H9 (cell line): ENCODE measurements around the gene TRMT6. TPM values are rescaled to one million over a fixed set of nuclear protein-coding genes. Genes with fewer than 3 reads are reported as not detected.

ENCODE experiments used
- DNase-seq: peaks from one replicate; pipeline ENCODE4 v3.0.0-alpha.2; 2017
- H2AFZ ChIP-seq: one replicate; pipeline ENCODE4 v1.6.1; 2013; ENCODE audit warnings: mild to moderate bottlenecking, low read length, control low read depth, moderate library complexity
- H2AK5ac ChIP-seq: 2 replicates; pipeline ENCODE4 v1.6.1; 2013; ENCODE audit warnings: low read length, control low read depth, mixed read lengths; ENCODE audit not compliant: insufficient read length
- H2BK120ac ChIP-seq: one replicate; pipeline ENCODE4 v1.6.1; 2013; ENCODE audit warnings: low read depth, mild to moderate bottlenecking, low read length, control low read depth, inconsistent platforms; ENCODE audit not compliant: poor library complexity, severe bottlenecking
- H2BK12ac ChIP-seq: 2 replicates; pipeline ENCODE4 v1.6.1; 2013; ENCODE audit warnings: low read length, control low read depth, mixed read lengths, low read depth; ENCODE audit not compliant: insufficient read length
- H2BK15ac ChIP-seq: 2 replicates; pipeline ENCODE4 v1.6.1; 2013; ENCODE audit warnings: low read depth, low read length, control low read depth
- H2BK20ac ChIP-seq: one replicate; pipeline ENCODE4 v1.6.1; 2013; ENCODE audit warnings: low read depth, mild to moderate bottlenecking, low read length, control low read depth, inconsistent platforms; ENCODE audit not compliant: poor library complexity, severe bottlenecking
- H2BK5ac ChIP-seq: 2 replicates; pipeline ENCODE4 v1.6.1; 2013; ENCODE audit warnings: low read length, control low read depth, mixed read lengths; ENCODE audit not compliant: insufficient read length
- H3K14ac ChIP-seq: 2 replicates; pipeline ENCODE4 v1.6.1; 2013; ENCODE audit warnings: low read length, control low read depth; ENCODE audit not compliant: insufficient read depth
- H3K18ac ChIP-seq: 2 replicates; pipeline ENCODE4 v1.6.1; 2013; ENCODE audit warnings: low read depth, mild to moderate bottlenecking, mixed read lengths, low read length, control low read depth; ENCODE audit not compliant: insufficient read length
- H3K23ac ChIP-seq: 2 replicates; pipeline ENCODE4 v1.6.1; 2013; ENCODE audit warnings: low read length, control low read depth, mixed read lengths, low read depth; ENCODE audit not compliant: insufficient read length
- H3K23me2 ChIP-seq: 2 replicates; pipeline ENCODE4 v1.6.1; 2013; ENCODE audit warnings: low read depth, mild to moderate bottlenecking, mixed read lengths, low read length, control low read depth; ENCODE audit not compliant: insufficient read length, poor library complexity, severe bottlenecking
- H3K27ac ChIP-seq: 2 replicates; pipeline ENCODE4 v1.5.1; 2013; ENCODE audit warnings: low read length, control low read depth, mixed read lengths, low read depth; ENCODE audit not compliant: insufficient read length
- H3K27me3 ChIP-seq: 2 replicates; pipeline ENCODE4 v1.6.1; 2013; ENCODE audit warnings: low read length, control low read depth, inconsistent platforms; ENCODE audit not compliant: insufficient read depth
- H3K4ac ChIP-seq: 2 replicates; pipeline ENCODE4 v1.6.1; 2013; ENCODE audit warnings: low read depth, mild to moderate bottlenecking, control low read depth, inconsistent platforms, low read length, moderate library complexity
- H3K4me1 ChIP-seq: 2 replicates; pipeline ENCODE4 v1.6.1; 2013; ENCODE audit warnings: low read length, control low read depth, inconsistent platforms; ENCODE audit not compliant: insufficient read depth
- H3K4me2 ChIP-seq: 2 replicates; pipeline ENCODE4 v1.6.1; 2013; ENCODE audit warnings: low read length, control low read depth, mixed read lengths; ENCODE audit not compliant: insufficient read length, insufficient read depth
- H3K56ac ChIP-seq: 2 replicates; pipeline ENCODE4 v1.6.1; 2013; ENCODE audit warnings: low read depth, mild to moderate bottlenecking, mixed read lengths, low read length, control low read depth; ENCODE audit not compliant: insufficient read length
- H3K79me1 ChIP-seq: 2 replicates; pipeline ENCODE4 v1.6.1; 2013; ENCODE audit warnings: low read depth, mild to moderate bottlenecking, moderate library complexity, low read length, control low read depth, inconsistent platforms; ENCODE audit not compliant: insufficient read depth, poor library complexity, severe bottlenecking
- H3K79me2 ChIP-seq: 2 replicates; pipeline ENCODE4 v1.6.1; 2013; ENCODE audit warnings: low read length, control low read depth, inconsistent platforms; ENCODE audit not compliant: insufficient read depth
- H3K9ac ChIP-seq: 2 replicates; pipeline ENCODE4 v1.6.1; 2013; ENCODE audit warnings: low read length, control low read depth, mixed read lengths; ENCODE audit not compliant: insufficient read length; ENCODE audit errors: extremely low read depth
- H3K9me3 ChIP-seq: one replicate; pipeline ENCODE4 v1.6.1; 2013; ENCODE audit warnings: low read depth, low read length, inconsistent platforms; ENCODE audit not compliant: control insufficient read depth
- H3T11ph ChIP-seq: one replicate; pipeline ENCODE4 v1.6.1; 2013; ENCODE audit warnings: mild to moderate bottlenecking, low read length, control low read depth, inconsistent platforms
- H4K20me1 ChIP-seq: one replicate; pipeline ENCODE4 v1.6.1; 2013; ENCODE audit not compliant: control insufficient read depth, insufficient read length, insufficient read depth
- H4K5ac ChIP-seq: 2 replicates; pipeline ENCODE4 v1.6.1; 2013; ENCODE audit warnings: low read depth, mild to moderate bottlenecking, mixed read lengths, low read length, control low read depth; ENCODE audit not compliant: insufficient read length
- H4K8ac ChIP-seq: replicated peaks from 2 replicates; pipeline ENCODE4 v1.6.1; 2013; ENCODE audit warnings: low read length, control low read depth, mixed read lengths, low read depth; ENCODE audit not compliant: insufficient read length
- H4K91ac ChIP-seq: 2 replicates; pipeline ENCODE4 v1.6.1; 2013; ENCODE audit warnings: low read depth, mild to moderate bottlenecking, moderate library complexity, mixed read lengths, low read length, control low read depth; ENCODE audit not compliant: insufficient read length
- H3K27ac Mint-ChIP-seq, 3 experiments: 2 replicates in 2 of 3; 3 replicates in 1 of 3; pipeline ENCODE4 v1.8.0; 2020 to 2021; ENCODE audit warnings: mixed read lengths in 3 of 3, mild to moderate bottlenecking in 1 of 3, moderate library complexity in 1 of 3
- H3K27me3 Mint-ChIP-seq: 2 replicates; pipeline ENCODE4 v1.8.0; 2021; ENCODE audit warnings: low read depth, mild to moderate bottlenecking, moderate library complexity, mixed read lengths
- H3K36me3 Mint-ChIP-seq, 3 experiments: 2 replicates in 2 of 3; 3 replicates in 1 of 3; pipeline ENCODE4 v1.8.0; 2020 to 2021; ENCODE audit warnings: low read depth in 3 of 3, mixed read lengths in 3 of 3; ENCODE audit not compliant: insufficient read depth in 1 of 3
- H3K4me1 Mint-ChIP-seq, 2 experiments: 2 replicates each; pipeline ENCODE4 v1.8.0; 2020; ENCODE audit warnings: mixed read lengths in 2 of 2
- H3K4me3 Mint-ChIP-seq, 2 experiments: 2 replicates in 1 of 2; 3 replicates in 1 of 2; pipeline ENCODE4 v1.8.0; 2020 to 2021; ENCODE audit warnings: mild to moderate bottlenecking in 2 of 2, mixed read lengths in 2 of 2, moderate library complexity in 1 of 2
- H3K9me3 Mint-ChIP-seq, 2 experiments: 2 replicates in 1 of 2; 3 replicates in 1 of 2; pipeline ENCODE4 v1.8.0; 2020; ENCODE audit warnings: mild to moderate bottlenecking in 2 of 2, mixed read lengths in 2 of 2, moderate library complexity in 1 of 2
- CTCF ChIP-seq: fragments of 200-600 bp; sonication (generic); conservative IDR thresholded peaks from 3 replicates; pipeline ENCODE4 v1.8.0; 2021; ENCODE audit warnings: antibody characterized with exemption, mild to moderate bottlenecking
- WGBS: extraction: QIAGEN DNeasy Blood & Tissue Kit; methylation state at CpG from one replicate; pipeline ENCODE4 v1.1.7; 2013; ENCODE audit warnings: missing lambda C conversion rate, low lambda C conversion rate, mixed read lengths; ENCODE audit not compliant: insufficient read length; ENCODE audit errors: extremely low coverage; 5-methylcytosine and 5-hydroxymethylcytosine counted together
- total RNA-seq: library from RNA; stranded (reverse); gene quantifications from 2 replicates; pipeline ENCODE4 v1.2.1, GENCODE V29; 2021

The TRMT6 gene
- total RNA-seq, 1 experiment from 2014 or later: 34.4 TPM

GRCh38 chr20:5967469-5967868 lies 17.1 kb upstream of the TRMT6 start:
- Mint-ChIP-seq H3K36me3 (peaks cover 30 to 81% (median 52%) of the 10 kb centered on the region in 3 experiments), H3K4me1 (peaks cover 19 to 22% of the 10 kb centered on the region in 2 experiments), H3K9me3 (no peaks in the 10 kb centered on the region), H3K27me3 (peaks cover 77% of the 10 kb centered on the region), H3K27ac (no peak overlapping the region), H3K4me3 (no peak overlapping the region)
- H3T11ph ChIP-seq: no peak overlapping the region
- H3K79me1 ChIP-seq: no peaks in the 10 kb centered on the region
- H3K23ac ChIP-seq: no peak overlapping the region
- no peak overlapping the region for H3K18ac ChIP-seq
- TF ChIP-seq CTCF: no peak
- no peaks in the 10 kb centered on the region for H3K4me1 ChIP-seq
- no peak overlapping the region for H2BK20ac ChIP-seq
- no peak overlapping the region for H3K27ac ChIP-seq
- no peak overlapping the region for H2AK5ac ChIP-seq
- WGBS: no CpG with 5 or more reads among the region's 6 CpGs
- no peak overlapping the region for H2BK12ac ChIP-seq
- H4K5ac ChIP-seq: no peak overlapping the region
- no peak overlapping the region for H3K4ac ChIP-seq
- H3K9ac ChIP-seq: no peak overlapping the region
- no peak overlapping the region for H3K56ac ChIP-seq
- no peak overlapping the region for H2BK5ac ChIP-seq
- no peaks in the 10 kb centered on the region for H3K79me2 ChIP-seq
- no peak overlapping the region for H2AFZ ChIP-seq
- H4K8ac ChIP-seq: no peak overlapping the region
- no peak overlapping the region for H2BK15ac ChIP-seq
- peaks cover 18% of the 10 kb centered on the region; the same call in 1 of the 2 replicates for H3K27me3 ChIP-seq
- no peak overlapping the region for H2BK120ac ChIP-seq
- DNase-seq: no peak
- no peak overlapping the region for H3K14ac ChIP-seq
- H3K4me2 ChIP-seq: no peak overlapping the region
- H4K20me1 ChIP-seq: no peaks in the 10 kb centered on the region
- no peak overlapping the region for H4K91ac ChIP-seq
- no peaks in the 10 kb centered on the region for H3K23me2 ChIP-seq
- H3K9me3 ChIP-seq: no peaks in the 10 kb centered on the region
